K562 (cell line): ENCODE results near the gene TYW5. TPM values are rescaled to one million over a fixed set of nuclear protein-coding genes. Genes with fewer than 3 reads are reported as not detected.

Source experiments
- DMBX1 ChIP-seq: fragments of 250-450 bp; sonication (Bioruptor Pico); IDR thresholded peaks from 2 replicates; pipeline ENCODE4 v1.8.0; 2022; ENCODE audit warnings: inconsistent platforms, mild to moderate bottlenecking, moderate library complexity, borderline replicate concordance
- HNRNPH1 ChIP-seq: fragments of 200-400 bp; formaldehyde crosslinking; optimal IDR thresholded peaks from 2 replicates; pipeline ENCODE3; 2017; ENCODE audit warnings: low read depth, mild to moderate bottlenecking, low read length, moderate library complexity
- JUND ChIP-seq, 2 experiments: IDR thresholded peaks; 2 replicates in 1 of 2; 3 replicates in 1 of 2; pipeline ENCODE4 v1.6.1; 2011; ENCODE audit warnings: borderline replicate concordance in 2 of 2, low read depth in 2 of 2, low read length in 2 of 2, improper control_type of control experiment in 1 of 2, missing biosample characterization in 1 of 2, missing genetic modification characterization in 1 of 2, missing genetic modification reagents in 1 of 2
- L3MBTL2 ChIP-seq: fragments of 450-650 bp; IDR thresholded peaks from 2 replicates; pipeline ENCODE4 v1.6.1; 2016; ENCODE audit warnings: mild to moderate bottlenecking, moderate library complexity
- NBN ChIP-seq: fragments of 450-650 bp; IDR thresholded peaks from 2 replicates; pipeline ENCODE4 v1.6.1; 2016; ENCODE audit warnings: low read depth, mild to moderate bottlenecking
- NCOA1 ChIP-seq: fragments of 450-650 bp; IDR thresholded peaks from 2 replicates; pipeline ENCODE4 v1.6.1; 2016; ENCODE audit warnings: low read depth
- NR3C1 ChIP-seq: sonication (generic); formaldehyde crosslinking; IDR thresholded peaks from 2 replicates; pipeline ENCODE4 v1.8.1; 2022; ENCODE audit warnings: missing genetic modification reagents
- RBBP5 ChIP-seq: fragments of 200-600 bp; sonication (generic); IDR thresholded peaks from 2 replicates; pipeline ENCODE4 v1.6.1; 2012; ENCODE audit warnings: borderline replicate concordance, mild to moderate bottlenecking, low read length, control low read depth, inconsistent platforms; ENCODE audit not compliant: insufficient read depth, poor library complexity, severe bottlenecking
- SAP30 ChIP-seq: fragments of 200-600 bp; sonication (generic); IDR thresholded peaks from 2 replicates; pipeline ENCODE4 v1.6.1; 2012; ENCODE audit warnings: borderline replicate concordance, low read depth, mild to moderate bottlenecking, moderate library complexity, low read length, control low read depth, inconsistent platforms; ENCODE audit not compliant: insufficient read depth, poor library complexity, severe bottlenecking
- polyA plus RNA-seq, 8 experiments: library from polyadenylated mRNA; depleted of rRNA in 4 of 8; stranded (reverse) in 5 of 8; unstranded in 3 of 8; fragments of >200 nt; fragmentation: Nextera tagmentation in 2 of 8; fragmentation: Illumina TruSeq in 1 of 8; extraction: Ambion mirVana in 2 of 8; extraction: Trizol in 1 of 8; gene quantifications; 2 replicates each; pipeline versions ENCODE4 v1.2.1 to v1.2.3, GENCODE V29; 2011 to 2014; ENCODE audit warnings: inconsistent platforms in 1 of 8, missing spikeins in 1 of 8
- total RNA-seq, 7 experiments: library from RNA; depleted of rRNA in 6 of 7; stranded (reverse); fragments of >200 nt in 6 of 7; fragmentation: Illumina TruSeq in 2 of 7; extraction: Trizol in 2 of 7; gene quantifications; 2 replicates each; pipeline versions ENCODE4 v1.2.1 to v1.2.3, GENCODE V29; 2011 to 2021; ENCODE audit warnings: low replicate concordance in 1 of 7
- TF ChIP-seq, protein P1 (sequence below): fragments of 450-650 bp; IDR thresholded peaks from 2 replicates; pipeline ENCODE4 v1.6.1; 2016
- TF ChIP-seq, protein P2 (sequence below), 2 experiments: IDR thresholded peaks in 1 of 2; conservative IDR thresholded peaks in 1 of 2; 2 replicates each; pipeline ENCODE4 v1.6.1; 2016; ENCODE audit warnings: low read depth in 2 of 2, mild to moderate bottlenecking in 1 of 2, missing compliant biosample characterization in 1 of 2, missing genetic modification characterization in 1 of 2, moderate library complexity in 1 of 2

TYW5 gene
- total and polyA plus RNA-seq, 9 of the 15 experiments (the other 6 are each of a cell fraction or from before 2014, with no cell fraction given) = 3.6 to 7.7 (median 4.6) TPM

DNA sequence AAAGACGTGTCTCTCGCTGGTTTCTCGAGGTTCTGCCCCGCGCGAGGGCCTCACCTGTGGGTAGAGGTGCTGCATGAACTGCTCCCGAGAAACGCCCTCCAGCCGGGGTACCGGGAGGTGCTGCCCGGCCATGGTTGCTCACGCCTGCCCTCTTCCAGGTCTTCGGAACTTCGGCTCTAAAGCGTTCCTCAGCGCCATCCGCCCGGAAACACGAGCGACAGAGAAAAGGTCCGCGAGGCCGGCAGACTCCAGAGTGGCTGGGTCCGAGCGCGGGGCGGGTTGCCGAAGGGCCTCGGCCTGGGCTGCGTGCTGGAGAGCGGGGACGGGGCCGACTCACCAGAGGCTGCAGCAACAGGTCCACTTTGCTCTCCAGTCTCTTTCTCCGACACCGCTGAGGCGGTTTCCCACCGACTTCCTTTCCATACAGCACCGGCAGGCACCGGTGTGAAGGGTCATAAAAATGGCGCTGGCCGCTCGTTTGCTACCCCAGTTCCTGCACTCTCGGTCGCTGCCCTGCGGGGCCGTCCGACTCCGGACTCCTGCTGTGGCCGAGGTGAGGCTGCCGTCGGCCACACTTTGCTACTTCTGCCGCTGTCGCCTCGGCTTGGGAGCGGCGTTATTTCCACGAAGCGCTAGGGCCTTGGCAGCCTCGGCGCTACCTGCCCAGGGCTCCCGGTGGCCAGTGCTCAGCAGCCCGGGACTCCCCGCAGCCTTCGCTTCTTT is at the start of gene TYW5, which contains the start of gene MAIP1 (continued):
- TF ChIP-seq, protein P1, sequence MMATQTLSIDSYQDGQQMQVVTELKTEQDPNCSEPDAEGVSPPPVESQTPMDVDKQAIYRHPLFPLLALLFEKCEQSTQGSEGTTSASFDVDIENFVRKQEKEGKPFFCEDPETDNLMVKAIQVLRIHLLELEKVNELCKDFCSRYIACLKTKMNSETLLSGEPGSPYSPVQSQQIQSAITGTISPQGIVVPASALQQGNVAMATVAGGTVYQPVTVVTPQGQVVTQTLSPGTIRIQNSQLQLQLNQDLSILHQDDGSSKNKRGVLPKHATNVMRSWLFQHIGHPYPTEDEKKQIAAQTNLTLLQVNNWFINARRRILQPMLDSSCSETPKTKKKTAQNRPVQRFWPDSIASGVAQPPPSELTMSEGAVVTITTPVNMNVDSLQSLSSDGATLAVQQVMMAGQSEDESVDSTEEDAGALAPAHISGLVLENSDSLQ = peak; percentile 34; the same call in 1 of the 2 replicates
- peak; percentile 99 for TF ChIP-seq NCOA1
- TF ChIP-seq, protein P2, sequence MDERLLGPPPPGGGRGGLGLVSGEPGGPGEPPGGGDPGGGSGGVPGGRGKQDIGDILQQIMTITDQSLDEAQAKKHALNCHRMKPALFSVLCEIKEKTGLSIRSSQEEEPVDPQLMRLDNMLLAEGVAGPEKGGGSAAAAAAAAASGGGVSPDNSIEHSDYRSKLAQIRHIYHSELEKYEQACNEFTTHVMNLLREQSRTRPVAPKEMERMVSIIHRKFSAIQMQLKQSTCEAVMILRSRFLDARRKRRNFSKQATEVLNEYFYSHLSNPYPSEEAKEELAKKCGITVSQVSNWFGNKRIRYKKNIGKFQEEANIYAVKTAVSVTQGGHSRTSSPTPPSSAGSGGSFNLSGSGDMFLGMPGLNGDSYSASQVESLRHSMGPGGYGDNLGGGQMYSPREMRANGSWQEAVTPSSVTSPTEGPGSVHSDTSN (CRISPR knock-in tag; IDR thresholded peaks at IDR 0.05; ENCODE audit: low read depth) = no peak
- TF ChIP-seq, protein P2 (tag; conservative IDR thresholded peaks at IDR 0.05; ENCODE audit: low read depth) = no peak
- no peak for TF ChIP-seq NR3C1 (CRISPR knock-in tag)
- no peak for TF ChIP-seq HNRNPH1
- TF ChIP-seq DMBX1 (CRISPR knock-in tag) = 0 out of 2 replicates have a peak, but pooled peaks have one; percentile 44
- TF ChIP-seq RBBP5 = peak; percentile 97
- peak; percentile 10; the same call in 1 of the 2 replicates for TF ChIP-seq JUND (IDR thresholded peaks at IDR 0.05; ENCODE audit: borderline replicate concordance, low read depth, low read length)
- 0 out of 3 replicates have a peak, but pooled peaks have one; percentile 9 for TF ChIP-seq JUND (tag; IDR thresholded peaks at IDR 0.05; ENCODE audit: borderline replicate concordance, low read depth, low read length)
- peak; percentile 56; the same call in 1 of the 2 replicates for TF ChIP-seq L3MBTL2
- peak; percentile 42 for TF ChIP-seq SAP30
- TF ChIP-seq NBN = peak; percentile 54; the same call in 1 of the 2 replicates
